ENCODE data around the gene ROCK2. TPM values are rescaled to one million over a fixed set of nuclear protein-coding genes. Genes with fewer than 3 reads are reported as not detected.
A peak's percentile ranks its signal among the peaks of the same experiment; 100 is the strongest.

Gene ROCK2
- total RNA-seq, 1 donor from 2014 or later: 20.0 TPM

- FAIRE-seq (no peak), DNase-seq (ENCODE audit: low read depth) (no peak)
- no peak for TF ChIP-seq CTCF (IDR thresholded peaks at IDR 0.05; ENCODE audit: insufficient read depth, low read length, severe bottlenecking)
- Histone ChIP-seq H3K4me3 (ENCODE audit: low read depth, low read length) (no peak overlapping the region), H3K36me3 (ENCODE audit: control insufficient read depth, insufficient read depth, low read length) (no peaks in the 10 kb centered on the region), H3K27me3 (ENCODE audit: control insufficient read depth, insufficient read depth, low read length) (peaks cover 2% of the 10 kb centered on the region)
Observed at GRCh38 chr2:11142987-11143386, 201.4 kb downstream of the ROCK2 start.

- H3K27me3 ChIP-seq (ENCODE audit: control insufficient read depth, insufficient read depth, low read length): peaks cover 2% of the 10 kb centered on the region
- H3K36me3 ChIP-seq (ENCODE audit: control insufficient read depth, insufficient read depth, low read length): no peaks in the 10 kb centered on the region
- no peak for DNase-seq (ENCODE audit: low read depth)
- FAIRE-seq: no peak
- TF ChIP-seq CTCF (IDR thresholded peaks at IDR 0.05; ENCODE audit: insufficient read depth, low read length, severe bottlenecking): no peak
- H3K4me3 ChIP-seq (ENCODE audit: low read depth, low read length): no peak overlapping the region
Observed at GRCh38 chr2:11142330-11142729, 202.1 kb downstream of the ROCK2 start.

- no peak overlapping the region for H3K4me3 ChIP-seq (ENCODE audit: low read depth, low read length)
- FAIRE-seq (no peak), DNase-seq (ENCODE audit: low read depth) (no peak)
- TF ChIP-seq CTCF (IDR thresholded peaks at IDR 0.05; ENCODE audit: insufficient read depth, low read length, severe bottlenecking): no peak
- H3K27me3 ChIP-seq (ENCODE audit: control insufficient read depth, insufficient read depth, low read length): peaks cover 2% of the 10 kb centered on the region
- H3K36me3 ChIP-seq (ENCODE audit: control insufficient read depth, insufficient read depth, low read length): no peaks in the 10 kb centered on the region
Observed at GRCh38 chr2:11141319-11141718, 203.1 kb downstream of the ROCK2 start.

- Histone ChIP-seq H3K4me3 (ENCODE audit: low read depth, low read length) (no peak overlapping the region), H3K36me3 (ENCODE audit: control insufficient read depth, insufficient read depth, low read length) (no peaks in the 10 kb centered on the region), H3K27me3 (ENCODE audit: control insufficient read depth, insufficient read depth, low read length) (peaks cover 2% of the 10 kb centered on the region)
- no peak for TF ChIP-seq CTCF (IDR thresholded peaks at IDR 0.05; ENCODE audit: insufficient read depth, low read length, severe bottlenecking)
- FAIRE-seq (no peak), DNase-seq (ENCODE audit: low read depth) (peak; percentile 18)
Observed at GRCh38 chr2:11140492-11140891, 203.9 kb downstream of the ROCK2 start.

GRCh38 chr2:11134349-11134748 lies 210.1 kb downstream of the ROCK2 start:
- no peak for FAIRE-seq

More at GRCh38 chr2:11134349-11134748, 210.1 kb downstream of the ROCK2 start:
- H3K36me3 ChIP-seq (ENCODE audit: control insufficient read depth, insufficient read depth, low read length): no peaks in the 10 kb centered on the region
- DNase-seq (ENCODE audit: low read depth): no peak
- no peak for TF ChIP-seq CTCF (IDR thresholded peaks at IDR 0.05; ENCODE audit: insufficient read depth, low read length, severe bottlenecking)
- no peaks in the 10 kb centered on the region for H3K27me3 ChIP-seq (ENCODE audit: control insufficient read depth, insufficient read depth, low read length)
- no peak overlapping the region for H3K4me3 ChIP-seq (ENCODE audit: low read depth, low read length)

All from bronchial epithelial cell (primary cell).